Measurements from ENCODE around the gene GTF2F2. TPM values are rescaled to one million over a fixed set of nuclear protein-coding genes. Genes with fewer than 3 reads are reported as not detected.

The GTF2F2 gene
- total and polyA plus RNA-seq, 8 donors, result 8.7 to 30.7 (median 16.2) TPM

GRCh38 chr13:45282994-45283393 is 162.7 kb downstream of the GTF2F2 start:
- Histone ChIP-seq H3K27ac (no peak overlapping the region), H3K9me3 (no peaks in the 10 kb centered on the region), H3K4me1 (peaks cover 0 to 6% (median 2%) of the 10 kb centered on the region in 4 donors), H3K4me3 (no peak overlapping the region), H3K36me3 (peaks cover 0 to 48% (median 35%) of the 10 kb centered on the region in 4 donors), H3K27me3 (no peaks in the 10 kb centered on the region)
- no peak for DNase-seq
- intact Hi-C loops (cut with DNase I; ENCODE audit: low total_unique reads), result no loop called here
- WGBS, 5 donors, result 76 to 89% (median 84%) methylated on average over 3 of the region's 3 CpGs
- no peak for TF ChIP-seq EP300 (IDR thresholded peaks at IDR 0.05)
- TF ChIP-seq POLR2AphosphoS5 (IDR thresholded peaks at IDR 0.05), result no peak
- TF ChIP-seq, protein P1, sequence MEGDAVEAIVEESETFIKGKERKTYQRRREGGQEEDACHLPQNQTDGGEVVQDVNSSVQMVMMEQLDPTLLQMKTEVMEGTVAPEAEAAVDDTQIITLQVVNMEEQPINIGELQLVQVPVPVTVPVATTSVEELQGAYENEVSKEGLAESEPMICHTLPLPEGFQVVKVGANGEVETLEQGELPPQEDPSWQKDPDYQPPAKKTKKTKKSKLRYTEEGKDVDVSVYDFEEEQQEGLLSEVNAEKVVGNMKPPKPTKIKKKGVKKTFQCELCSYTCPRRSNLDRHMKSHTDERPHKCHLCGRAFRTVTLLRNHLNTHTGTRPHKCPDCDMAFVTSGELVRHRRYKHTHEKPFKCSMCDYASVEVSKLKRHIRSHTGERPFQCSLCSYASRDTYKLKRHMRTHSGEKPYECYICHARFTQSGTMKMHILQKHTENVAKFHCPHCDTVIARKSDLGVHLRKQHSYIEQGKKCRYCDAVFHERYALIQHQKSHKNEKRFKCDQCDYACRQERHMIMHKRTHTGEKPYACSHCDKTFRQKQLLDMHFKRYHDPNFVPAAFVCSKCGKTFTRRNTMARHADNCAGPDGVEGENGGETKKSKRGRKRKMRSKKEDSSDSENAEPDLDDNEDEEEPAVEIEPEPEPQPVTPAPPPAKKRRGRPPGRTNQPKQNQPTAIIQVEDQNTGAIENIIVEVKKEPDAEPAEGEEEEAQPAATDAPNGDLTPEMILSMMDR (IDR thresholded peaks at IDR 0.05), result no peak
- TF ChIP-seq POLR2A (IDR thresholded peaks at IDR 0.05), result no peak

- WGBS, 5 donors, result 77 to 90% (median 80%) methylated on average over 3 of the region's 3 CpGs
- Histone ChIP-seq H3K4me1 (no peaks in the 10 kb centered on the region), H3K36me3 (peaks cover 0 to 38% (median 23%) of the 10 kb centered on the region in 4 donors), H3K4me3 (no peak overlapping the region), H3K27ac (no peak overlapping the region), H3K27me3 (no peaks in the 10 kb centered on the region), H3K9me3 (no peaks in the 10 kb centered on the region)
- intact Hi-C loops (cut with DNase I; ENCODE audit: low total_unique reads), result no loop called here
- TF ChIP-seq EP300 (IDR thresholded peaks at IDR 0.05) (no peak), POLR2A (IDR thresholded peaks at IDR 0.05) (no peak), POLR2AphosphoS5 (IDR thresholded peaks at IDR 0.05) (no peak)
- TF ChIP-seq, protein P1 (IDR thresholded peaks at IDR 0.05), result no peak
- DNase-seq, result no peak
Measured at GRCh38 chr13:45289936-45290563, 169.7 kb downstream of the GTF2F2 start.

DNA sequence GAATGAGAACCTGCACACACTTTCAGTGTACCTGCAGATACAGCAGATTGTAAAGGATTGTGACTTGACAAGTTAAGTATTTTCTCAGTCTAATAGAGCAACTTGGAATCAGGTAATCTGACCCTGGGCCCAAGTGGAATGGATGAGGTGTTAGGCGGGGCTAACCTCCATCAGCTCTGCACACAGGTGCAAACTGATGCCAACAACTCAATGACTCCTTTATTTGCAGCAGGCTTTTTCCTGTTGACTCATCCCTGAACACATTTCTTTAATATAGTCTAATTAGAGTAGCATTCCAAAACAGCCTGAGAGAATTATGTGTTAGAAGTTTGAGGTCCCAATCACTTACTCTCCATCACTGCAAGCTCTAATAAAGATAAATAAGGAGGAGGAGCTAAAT is 171.9 kb downstream of the GTF2F2 start:
- no peak overlapping the region for H3K4me3 ChIP-seq
- no peaks in the 10 kb centered on the region for H3K9me3 ChIP-seq
- peaks cover 0 to 17% (median 9%) of the 10 kb centered on the region in 4 donors for H3K36me3 ChIP-seq
- DNase-seq, result no peak
- peaks cover 0 to 5% (median 0%) of the 10 kb centered on the region in 4 donors for H3K4me1 ChIP-seq
- no peak for TF ChIP-seq EP300 (IDR thresholded peaks at IDR 0.05)
- TF ChIP-seq, protein P1 (IDR thresholded peaks at IDR 0.05), result no peak
- no peaks in the 10 kb centered on the region for H3K27me3 ChIP-seq
- intact Hi-C loops (cut with DNase I; ENCODE audit: low total_unique reads), result no loop called here
- 68 to 96% (median 86%) methylated on average over 1 of the region's 1 CpG for WGBS, 5 donors
- no peak overlapping the region for H3K27ac ChIP-seq

GRCh38 chr13:45295536-45295935 is 175.2 kb downstream of the GTF2F2 start:
- WGBS, 5 donors, result 34 to 60% (median 44%) methylated on average over 7 of the region's 7 CpGs
- H3K27ac ChIP-seq, result no peak overlapping the region
- H3K9me3 ChIP-seq, result no peaks in the 10 kb centered on the region
- intact Hi-C loops (cut with DNase I; ENCODE audit: low total_unique reads), result no loop called here
- no peaks in the 10 kb centered on the region for H3K36me3 ChIP-seq
- TF ChIP-seq EP300 (IDR thresholded peaks at IDR 0.05) (no peak), POLR2AphosphoS5 (IDR thresholded peaks at IDR 0.05) (no peak), POLR2A (IDR thresholded peaks at IDR 0.05) (no peak)
- TF ChIP-seq, protein P1 (IDR thresholded peaks at IDR 0.05), result no peak
- DNase-seq, result no peak
- peaks cover 0 to 9% (median 4%) of the 10 kb centered on the region in 4 donors for H3K4me1 ChIP-seq
- peaks cover 0 to 4% (median 0%) of the 10 kb centered on the region in 3 donors for H3K27me3 ChIP-seq
- H3K4me3 ChIP-seq, result no peak overlapping the region

Measured in stomach (tissue), 9 donors.